Endothelial cell of umbilical vein (primary cell): Measurements from ENCODE around the gene SDF4. TPM values are rescaled to one million over a fixed set of nuclear protein-coding genes. Genes with fewer than 3 reads are reported as not detected.

Source experiments
- BruUV-seq: library from RNA; stranded (reverse); fragments of 400-500 nt; replicated peaks from 2 replicates; lab custom pipeline; 2021; lab: Mats Ljungman, UMichigan
- CTCF ChIA-PET: fragments of 300-600, 350-600 bp; sonication (Branson Sonifier 250); formaldehyde crosslinking; loops from one replicate; lab custom pipeline; 2021; ENCODE audit warnings: antibody characterized with exemption, inconsistent platforms; lab: Charles Lee
- POLR2A ChIA-PET: fragments of 300-600, 350-600 bp; sonication (Branson Sonifier 250); formaldehyde crosslinking; loops from one replicate; lab custom pipeline; 2021; ENCODE audit warnings: antibody characterized with exemption, inconsistent platforms; lab: Charles Lee
- DNase-seq: peaks from one replicate; pipeline ENCODE4 v3.0.0-alpha.2; 2011; ENCODE audit warnings: low read depth, low spot score
- FAIRE-seq: peaks from 2 replicates; lab custom pipeline; 2011; peaks lifted over from hg19 to GRCh38; lab: Jason Lieb, UNC
- H2AFZ ChIP-seq: 2 replicates; pipeline ENCODE4 v1.6.0; 2012; ENCODE audit warnings: low read depth, low read length, control low read depth, inconsistent platforms
- H3K27ac ChIP-seq: 2 replicates; pipeline ENCODE4 v1.5.1; 2011; ENCODE audit warnings: low read depth, mild to moderate bottlenecking, control low read depth, low read length, moderate library complexity; ENCODE audit not compliant: insufficient read depth
- H3K27me3 ChIP-seq, 2 experiments: 2 replicates each; pipeline versions ENCODE4 v1.6.0 to v1.6.1; 2011; ENCODE audit warnings: low read length in 2 of 2, mixed read lengths in 1 of 2; ENCODE audit not compliant: control insufficient read depth in 2 of 2, insufficient read depth in 2 of 2
- H3K36me3 ChIP-seq, 2 experiments: 2 replicates in 1 of 2; 3 replicates in 1 of 2; pipeline ENCODE4 v1.5.1; 2011; ENCODE audit warnings: low read length in 2 of 2, mild to moderate bottlenecking in 1 of 2, moderate library complexity in 1 of 2; ENCODE audit not compliant: control insufficient read depth in 2 of 2, insufficient read depth in 2 of 2; ENCODE audit errors: extremely low read depth in 1 of 2
- H3K4me1 ChIP-seq: 3 replicates; pipeline ENCODE4 v1.5.1; 2011; ENCODE audit warnings: mild to moderate bottlenecking, low read length; ENCODE audit not compliant: control insufficient read depth, insufficient read depth; ENCODE audit errors: extremely low read depth
- H3K4me2 ChIP-seq: 2 replicates; pipeline ENCODE4 v1.6.1; 2011; ENCODE audit warnings: low read length, control low read depth, mixed read lengths; ENCODE audit not compliant: insufficient read depth
- H3K4me3 ChIP-seq, 3 experiments: fragments of 200-600 bp in 1 of 3; sonication (generic), shearing (Covaris generic) in 1 of 3; replicated peaks in 1 of 3; 2 replicates each; pipeline ENCODE4 v1.5.1; 2011 to 2016; ENCODE audit warnings: control low read depth in 3 of 3, low read length in 3 of 3, mild to moderate bottlenecking in 2 of 3, inconsistent platforms in 1 of 3, low read depth in 1 of 3, moderate library complexity in 1 of 3; ENCODE audit not compliant: insufficient read depth in 1 of 3
- H3K79me2 ChIP-seq: 2 replicates; pipeline ENCODE4 v1.6.0; 2012; ENCODE audit warnings: low read length, inconsistent platforms; ENCODE audit not compliant: control insufficient read depth, insufficient read depth
- H3K9ac ChIP-seq: replicated peaks from 2 replicates; pipeline ENCODE3; 2011; ENCODE audit warnings: low read length, control low read depth; ENCODE audit not compliant: insufficient read depth; ENCODE audit errors: extremely low read depth
- H3K9me1 ChIP-seq: replicated peaks from 3 replicates; pipeline ENCODE4 v1.6.0; 2011; ENCODE audit warnings: mild to moderate bottlenecking, low read length; ENCODE audit not compliant: control insufficient read depth, insufficient read depth; ENCODE audit errors: extremely low read depth
- H3K9me3 ChIP-seq: replicated peaks from 2 replicates; pipeline ENCODE4 v1.5.1; 2012; ENCODE audit warnings: low read length, inconsistent platforms; ENCODE audit not compliant: control insufficient read depth, insufficient read depth
- H4K20me1 ChIP-seq: replicated peaks from 2 replicates; pipeline ENCODE3; 2011; ENCODE audit warnings: mild to moderate bottlenecking, low read length; ENCODE audit not compliant: control insufficient read depth, insufficient read depth; ENCODE audit errors: extremely low read depth
- FOS ChIP-seq: IDR thresholded peaks from 2 replicates; pipeline ENCODE4 v1.6.1; 2011; ENCODE audit warnings: mild to moderate bottlenecking, low read length, moderate library complexity, borderline replicate concordance; ENCODE audit not compliant: insufficient read depth
- GATA2 ChIP-seq: IDR thresholded peaks from 2 replicates; pipeline ENCODE4 v1.7.0; 2011; ENCODE audit warnings: low read depth, mild to moderate bottlenecking, moderate library complexity, mixed read lengths, low read length; ENCODE audit not compliant: insufficient read length, insufficient read depth
- JUN ChIP-seq: IDR thresholded peaks from 2 replicates; pipeline ENCODE4 v1.6.1; 2011; ENCODE audit warnings: borderline replicate concordance, low read depth; ENCODE audit not compliant: insufficient read length, insufficient read depth
- MYC ChIP-seq: IDR thresholded peaks from one replicate; pipeline ENCODE4 v1.6.1; 2011; ENCODE audit warnings: mild to moderate bottlenecking, low read depth, low read length
- dilution Hi-C: fragments of 300-500 bp; cut with MboI; formaldehyde crosslinking; loops from one replicate; pipeline ENCODE4 v1.15.0; 2019; ENCODE audit warnings: low sequenced_read_pairs; ENCODE audit not compliant: extremely low pct_ligation_motif_present
- intact Hi-C: fragments of 100-400 bp; cut with micrococcal nuclease; formaldehyde crosslinking; loops from one replicate; pipeline ENCODE4 v1.10.0; 2022
- polyA plus RNA-seq, 4 experiments: library from polyadenylated mRNA; depleted of rRNA in 3 of 4; stranded (reverse) in 3 of 4; unstranded in 1 of 4; fragments of >200 nt; gene quantifications; 2 replicates each; pipeline versions ENCODE4 v1.2.1 to v1.2.3, GENCODE V29; 2011 to 2012; ENCODE audit warnings: missing spikeins in 1 of 4
- total RNA-seq: library from RNA; stranded (reverse); gene quantifications from 2 replicates; pipeline ENCODE4 v1.2.3, GENCODE V29; 2021

The SDF4 gene
- total and polyA plus RNA-seq, 2 donors (not counting 3 experiments of a cell fraction or from before 2014, with no cell fraction given) = 175 to 185 TPM

DNA sequence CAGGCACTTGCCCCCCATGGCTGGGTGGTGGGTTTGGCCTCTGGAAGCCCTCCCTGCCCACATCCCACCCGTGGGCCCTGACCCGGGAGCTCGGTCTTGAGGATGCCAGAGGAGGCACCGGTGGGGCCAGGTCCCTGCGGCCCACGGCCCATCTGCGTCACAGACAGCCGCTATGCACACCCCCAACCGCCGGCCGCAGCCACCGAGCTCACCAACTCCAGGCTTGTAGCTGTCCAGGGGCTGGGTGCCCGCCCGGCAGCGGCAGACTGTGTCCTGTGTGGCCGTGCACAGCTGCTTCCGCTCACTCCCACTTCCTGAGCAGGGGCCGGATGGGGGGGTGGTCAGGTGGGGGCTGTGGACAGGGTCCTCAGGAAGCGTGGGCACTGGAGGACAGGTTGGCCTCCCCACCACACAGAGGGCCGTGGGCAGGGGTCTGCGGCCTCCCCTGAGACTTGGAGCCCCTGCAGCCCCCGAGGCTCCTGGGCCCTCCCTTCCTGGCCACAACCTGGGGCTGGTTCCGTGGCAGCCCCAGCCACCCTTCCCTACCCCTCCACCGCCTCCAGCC lies 18.9 kb downstream of the SDF4 start:
- dilution Hi-C loops = no loop called here
- BruUV-seq = no TSS peak

GRCh38 chr1:1211541-1212441 lies 20.0 kb downstream of the SDF4 start:
- no peaks in the 10 kb centered on the region for H3K9me1 ChIP-seq
- H3K4me2 ChIP-seq = no peak overlapping the region
- no peak for TF ChIP-seq JUN
- dilution Hi-C loops (no loop called here), intact Hi-C loops (loop anchor here (2.0 kb wide), 2 partner anchors 19 to 89 kb away; no protein-coding TSS in a partner anchor)
- H3K27ac ChIP-seq = no peak overlapping the region
- no peak overlapping the region for H3K9ac ChIP-seq
- no TSS peak for BruUV-seq
- FAIRE-seq (no peak), DNase-seq (no peak)
- H3K9me3 ChIP-seq = no peaks in the 10 kb centered on the region
- POLR2A ChIA-PET = no interaction called here
- no peak overlapping the region for H2AFZ ChIP-seq
- CTCF ChIA-PET = interaction anchor here (1.5 kb wide), 1 partner anchor 90 kb away, joined by 4 read pairs; no protein-coding TSS in a partner anchor
- no peaks in the 10 kb centered on the region for H3K79me2 ChIP-seq
- H3K27me3 ChIP-seq = peaks cover 1 to 2% of the 10 kb centered on the region in 2 experiments
- H3K4me3 ChIP-seq = no peak overlapping the region
- no peaks in the 10 kb centered on the region for H3K4me1 ChIP-seq
- H3K36me3 ChIP-seq = peaks cover 2% of the 10 kb centered on the region in 2 experiments
- H4K20me1 ChIP-seq = no peaks in the 10 kb centered on the region

More for the DNA sequence above, 18.9 kb downstream of the SDF4 start:
- Histone ChIP-seq H2AFZ (no peak overlapping the region), H3K4me3 (no peak overlapping the region), H3K79me2 (no peaks in the 10 kb centered on the region), H4K20me1 (no peaks in the 10 kb centered on the region), H3K9me1 (no peaks in the 10 kb centered on the region), H3K4me2 (no peak overlapping the region), H3K9ac (no peak overlapping the region), H3K9me3 (no peaks in the 10 kb centered on the region), H3K27me3 (no peaks in the 10 kb centered on the region), H3K36me3 (peaks cover 2 to 3% of the 10 kb centered on the region in 2 experiments), H3K27ac (no peak overlapping the region), H3K4me1 (no peaks in the 10 kb centered on the region)
- intact Hi-C loops = loop anchor here (2.0 kb wide), 2 partner anchors 18 to 90 kb away; no protein-coding TSS in a partner anchor
- FAIRE-seq (no peak), DNase-seq (peak; percentile 39)
- ChIA-PET POLR2A (no interaction called here), CTCF (interaction anchor here (1.0 to 1.5 kb wide), 2 partner anchors 18 to 91 kb away, joined by 4 read pairs; no protein-coding TSS in a partner anchor)
- TF ChIP-seq FOS = no peak
- no peak for TF ChIP-seq MYC
- no peak for TF ChIP-seq GATA2
